C4-2B (cell line): Measurements from ENCODE around the gene ZNF611.

Experiments
- ZFX ChIP-seq: fragments of 450-650 bp; IDR thresholded peaks from 2 replicates; pipeline ENCODE4 v1.6.1; 2017
- TF ChIP-seq, protein P1 (sequence below): fragments of 450-650 bp; conservative IDR thresholded peaks from 2 replicates; pipeline ENCODE4 v1.5.1; 2017; ENCODE audit warnings: mild to moderate bottlenecking

DNA sequence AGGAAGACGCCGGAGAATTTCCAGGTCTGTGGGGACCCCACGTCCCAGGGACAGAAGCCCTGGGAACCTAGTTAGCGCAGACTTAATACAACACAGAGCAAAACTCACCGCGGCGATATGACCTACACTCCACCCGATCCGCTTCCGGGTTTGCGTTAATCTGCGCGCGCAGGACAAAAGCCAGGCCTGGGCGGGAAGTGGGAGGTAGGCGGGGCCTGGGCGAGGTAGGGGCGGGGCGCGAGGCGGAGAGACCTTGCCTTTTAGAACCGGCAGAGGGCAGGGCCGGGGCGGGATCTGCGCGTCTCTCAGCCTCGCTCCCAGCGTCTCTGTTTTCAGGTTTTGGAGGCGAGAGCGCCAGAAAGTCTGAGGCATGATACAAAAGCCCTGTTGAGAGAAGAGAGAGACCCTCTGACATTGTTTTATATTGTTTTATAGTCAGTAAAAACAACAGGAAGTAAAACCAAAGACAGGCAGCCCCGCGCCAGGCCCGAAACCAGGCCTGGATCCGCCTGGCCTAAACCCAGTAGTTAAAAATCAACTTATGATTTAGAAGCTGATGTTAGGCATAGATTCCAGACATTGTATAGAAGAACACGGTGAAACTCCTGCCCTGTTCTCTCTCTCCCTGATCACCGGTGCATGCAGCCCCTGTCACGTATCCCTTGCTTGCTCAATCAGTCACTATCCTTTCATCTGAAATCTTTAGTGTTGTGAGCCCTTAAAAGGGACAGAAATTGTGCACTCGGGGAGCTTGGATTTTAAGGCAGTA lies at the start of gene ZNF611:
- TF ChIP-seq ZFX = 0 out of 2 replicates have a peak, but pooled peaks have one; percentile 26
- TF ChIP-seq, protein P1, sequence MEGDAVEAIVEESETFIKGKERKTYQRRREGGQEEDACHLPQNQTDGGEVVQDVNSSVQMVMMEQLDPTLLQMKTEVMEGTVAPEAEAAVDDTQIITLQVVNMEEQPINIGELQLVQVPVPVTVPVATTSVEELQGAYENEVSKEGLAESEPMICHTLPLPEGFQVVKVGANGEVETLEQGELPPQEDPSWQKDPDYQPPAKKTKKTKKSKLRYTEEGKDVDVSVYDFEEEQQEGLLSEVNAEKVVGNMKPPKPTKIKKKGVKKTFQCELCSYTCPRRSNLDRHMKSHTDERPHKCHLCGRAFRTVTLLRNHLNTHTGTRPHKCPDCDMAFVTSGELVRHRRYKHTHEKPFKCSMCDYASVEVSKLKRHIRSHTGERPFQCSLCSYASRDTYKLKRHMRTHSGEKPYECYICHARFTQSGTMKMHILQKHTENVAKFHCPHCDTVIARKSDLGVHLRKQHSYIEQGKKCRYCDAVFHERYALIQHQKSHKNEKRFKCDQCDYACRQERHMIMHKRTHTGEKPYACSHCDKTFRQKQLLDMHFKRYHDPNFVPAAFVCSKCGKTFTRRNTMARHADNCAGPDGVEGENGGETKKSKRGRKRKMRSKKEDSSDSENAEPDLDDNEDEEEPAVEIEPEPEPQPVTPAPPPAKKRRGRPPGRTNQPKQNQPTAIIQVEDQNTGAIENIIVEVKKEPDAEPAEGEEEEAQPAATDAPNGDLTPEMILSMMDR = peak; percentile 79
